Measurements from ENCODE around the gene ADGB.

ADGB gene

GRCh38 chr6:146739696-146740095 lies 140.9 kb downstream of the ADGB start:
- no peak for TF ChIP-seq CTCF (IDR thresholded peaks at IDR 0.05; ENCODE audit: insufficient read depth, missing control alignments)
- FAIRE-seq (no peak), DNase-seq (ENCODE audit: insufficient read length, low spot score) (no peak)

- no peak for FAIRE-seq
- no peak for DNase-seq (ENCODE audit: insufficient read length, low spot score)
- TF ChIP-seq CTCF (IDR thresholded peaks at IDR 0.05; ENCODE audit: insufficient read depth, missing control alignments), result no peak
Measured at GRCh38 chr6:146741609-146742008, 142.8 kb downstream of the ADGB start.

GRCh38 chr6:146753306-146753705 lies 154.5 kb downstream of the ADGB start:
- no peak for TF ChIP-seq CTCF (IDR thresholded peaks at IDR 0.05; ENCODE audit: insufficient read depth, missing control alignments)
- no peak for DNase-seq (ENCODE audit: insufficient read length, low spot score)
- FAIRE-seq, result no peak

GRCh38 chr6:146767632-146768031 lies 168.9 kb downstream of the ADGB start:
- TF ChIP-seq CTCF (IDR thresholded peaks at IDR 0.05; ENCODE audit: insufficient read depth, missing control alignments), result no peak
- FAIRE-seq (no peak), DNase-seq (ENCODE audit: insufficient read length, low spot score) (no peak)

- no peak for FAIRE-seq
- TF ChIP-seq CTCF (IDR thresholded peaks at IDR 0.05; ENCODE audit: insufficient read depth, missing control alignments), result no peak
Measured at GRCh38 chr6:146768722-146769121, 169.9 kb downstream of the ADGB start.

GRCh38 chr6:146770275-146770964 lies 171.6 kb downstream of the ADGB start:
- FAIRE-seq (no peak), DNase-seq (ENCODE audit: insufficient read length, low spot score) (no peak)
- TF ChIP-seq CTCF (IDR thresholded peaks at IDR 0.05; ENCODE audit: insufficient read depth, missing control alignments), result no peak

More at GRCh38 chr6:146768722-146769121, 169.9 kb downstream of the ADGB start:
- no peak for DNase-seq (ENCODE audit: insufficient read length, low spot score)

- FAIRE-seq (no peak), DNase-seq (ENCODE audit: insufficient read length, low spot score) (no peak)
- no peak for TF ChIP-seq CTCF (IDR thresholded peaks at IDR 0.05; ENCODE audit: insufficient read depth, missing control alignments)
Measured at GRCh38 chr6:146770965-146771735, 172.4 kb downstream of the ADGB start.
